ENCODE measurements around the gene NEUROD2.
"Not testable (repeated sequence)": the region's sequence is repeated elsewhere in the genome, so short reads cannot be mapped to it uniquely, and the experiment has no call there.

Gene NEUROD2

GRCh38 chr17:39601758-39602532, 5.8 kb downstream of the NEUROD2 start:
- DNase-seq = no peak

GRCh38 chr17:39600997-39601597, 6.6 kb downstream of the NEUROD2 start:
- no peak for DNase-seq

- no peak for DNase-seq
Observed at GRCh38 chr17:39600288-39600996, 7.3 kb downstream of the NEUROD2 start.

- DNase-seq = no peak
Observed at GRCh38 chr17:39599665-39600231, 8.0 kb downstream of the NEUROD2 start.

GRCh38 chr17:39599004-39599664, 8.6 kb downstream of the NEUROD2 start:
- no peak for DNase-seq

GRCh38 chr17:39598630-39599003, 9.1 kb downstream of the NEUROD2 start:
- no peak for DNase-seq

GRCh38 chr17:39598047-39598481, 9.7 kb downstream of the NEUROD2 start:
- no peak for DNase-seq

- DNase-seq = no peak
Observed at GRCh38 chr17:39597372-39598046, 10.2 kb downstream of the NEUROD2 start.

GRCh38 chr17:39596543-39597267, 11.0 kb downstream of the NEUROD2 start:
- DNase-seq = no peak

GRCh38 chr17:39595928-39596510, 11.7 kb downstream of the NEUROD2 start:
- DNase-seq = no peak

GRCh38 chr17:39595294-39595693, 12.4 kb downstream of the NEUROD2 start:
- no peak for DNase-seq

GRCh38 chr17:39593371-39593770, 14.3 kb downstream of the NEUROD2 start:
- DNase-seq = no peak

- no peak for DNase-seq
Observed at GRCh38 chr17:39591958-39592954, 15.5 kb downstream of the NEUROD2 start.

GRCh38 chr17:39590180-39590579, 17.5 kb downstream of the NEUROD2 start:
- not testable (repeated sequence) for DNase-seq

- DNase-seq = no peak
Observed at GRCh38 chr17:39582658-39583057, 25.1 kb downstream of the NEUROD2 start.

GRCh38 chr17:39581759-39582085, 26.0 kb downstream of the NEUROD2 start:
- DNase-seq = no peak

- DNase-seq = no peak
Observed at GRCh38 chr17:39581071-39581758, 26.5 kb downstream of the NEUROD2 start.

- DNase-seq = no peak
Observed at GRCh38 chr17:39580082-39580468, 27.6 kb downstream of the NEUROD2 start.

GRCh38 chr17:39579318-39580081, 28.2 kb downstream of the NEUROD2 start:
- DNase-seq = no peak
